ENCODE results near the gene F10.
A peak's percentile ranks its signal among the peaks of the same experiment; 100 is the strongest.

The F10 gene

DNA sequence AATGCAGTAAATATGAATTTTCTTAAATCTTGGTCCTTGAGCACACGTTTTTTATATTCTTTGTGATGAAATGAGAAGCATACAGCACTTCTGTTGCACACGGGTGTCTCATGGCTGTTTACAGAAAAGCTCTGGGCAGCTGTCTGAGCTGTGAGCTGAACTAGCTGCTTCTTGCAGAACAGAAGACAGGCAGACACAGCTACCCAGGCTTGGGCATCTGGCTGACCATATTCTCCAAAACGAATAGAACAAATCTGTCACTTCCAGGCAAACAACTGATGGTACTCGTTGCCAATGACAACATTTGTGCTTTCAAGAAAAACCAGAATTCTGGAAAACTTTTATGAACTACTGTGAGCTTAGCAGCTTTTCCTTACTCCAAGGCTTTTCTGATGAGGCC lies 69.7 kb downstream of the F10 start:
- no peak overlapping the region for H2AFZ ChIP-seq (ENCODE audit: low read depth, low read length)
- H3K9me3 ChIP-seq (ENCODE audit: control insufficient read depth, low read length): no peaks in the 10 kb centered on the region
- no peak overlapping the region for H3K4me3 ChIP-seq (ENCODE audit: insufficient read depth in 1 of 2, low read depth in 1 of 2, low read length in 2 of 2)

DNA sequence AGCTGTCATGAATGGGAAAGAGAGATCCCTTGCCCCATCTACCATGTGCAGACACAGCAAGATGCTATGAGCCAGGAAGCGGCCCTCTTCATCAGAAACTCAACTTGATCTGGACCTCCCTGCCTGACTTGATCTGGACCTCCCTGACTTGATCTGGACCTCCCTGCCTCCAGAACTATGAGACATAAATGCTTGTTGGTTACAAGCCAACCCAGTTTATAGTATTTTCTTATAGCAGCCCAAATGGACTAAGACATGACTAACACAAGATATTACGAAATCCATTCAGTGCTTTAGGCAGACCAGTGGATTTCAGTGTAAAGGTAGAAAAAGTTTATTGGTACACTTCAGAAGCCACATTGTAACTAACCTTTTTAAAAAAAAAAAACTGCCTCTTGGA lies 70.3 kb downstream of the F10 start:
- H2AK5ac ChIP-seq (ENCODE audit: low read length, severe bottlenecking): no peak overlapping the region
- H3K36me3 ChIP-seq (ENCODE audit: control insufficient read depth in 1 of 2, insufficient read depth in 2 of 2, low read depth in 1 of 2, low read length in 2 of 2): peaks cover 35 to 82% of the 10 kb centered on the region in 2 experiments
- 96% methylated on average over 1 of the region's 2 CpGs for WGBS
- no peaks in the 10 kb centered on the region for H3K27me3 ChIP-seq (ENCODE audit: control insufficient read depth in 1 of 2, insufficient read depth in 1 of 2, low read length in 2 of 2)
- H2AFZ ChIP-seq (ENCODE audit: low read depth, low read length): no peak overlapping the region
- H3K9ac ChIP-seq (ENCODE audit: low read length): no peak overlapping the region
- H2BK15ac ChIP-seq (ENCODE audit: low read depth, poor library complexity, severe bottlenecking): no peak overlapping the region
- peaks cover 5% of the 10 kb centered on the region for H3K4me1 ChIP-seq (ENCODE audit: control insufficient read depth, insufficient read depth, low read depth, low read length)
- H3K9me3 ChIP-seq (ENCODE audit: control insufficient read depth, low read length): no peaks in the 10 kb centered on the region
- no peak overlapping the region for H4K8ac ChIP-seq (ENCODE audit: low read length)
- no peak overlapping the region for H3K23ac ChIP-seq (ENCODE audit: low read length in 2 of 2)
- H3K14ac ChIP-seq (ENCODE audit: low read length in 2 of 2): no peak overlapping the region
- H3K27ac ChIP-seq (ENCODE audit: low read length, poor library complexity, severe bottlenecking): no peak overlapping the region
- no peak overlapping the region for H3K18ac ChIP-seq (ENCODE audit: low read depth in 1 of 2, low read length in 2 of 2)
- peaks cover 17% of the 10 kb centered on the region for H3K79me1 ChIP-seq (replicated peaks; ENCODE audit: low read length, poor library complexity, severe bottlenecking)
- no peak overlapping the region for H2BK12ac ChIP-seq (ENCODE audit: low read length in 2 of 2)
- no peak overlapping the region for H4K91ac ChIP-seq (ENCODE audit: low read length)
- no peak overlapping the region for H2BK5ac ChIP-seq (ENCODE audit: low read depth, low read length, poor library complexity, severe bottlenecking)
- H3K4ac ChIP-seq (ENCODE audit: low read depth in 1 of 2, low read length in 2 of 2): no peak overlapping the region
- no peak overlapping the region for H3K4me2 ChIP-seq (ENCODE audit: low read length, poor library complexity, severe bottlenecking)
- no peak overlapping the region for H3K4me3 ChIP-seq (ENCODE audit: insufficient read depth in 1 of 2, low read depth in 1 of 2, low read length in 2 of 2)
- DNase-seq: peak; percentile 73
- no peak overlapping the region for H2BK120ac ChIP-seq (ENCODE audit: low read depth, low read length)

More for the DNA sequence above, 69.7 kb downstream of the F10 start:
- Histone ChIP-seq H4K8ac (ENCODE audit: low read length) (no peak overlapping the region), H2BK120ac (ENCODE audit: low read depth, low read length) (no peak overlapping the region), H2BK12ac (ENCODE audit: low read length in 2 of 2) (no peak overlapping the region), H3K4ac (ENCODE audit: low read depth in 1 of 2, low read length in 2 of 2) (no peak overlapping the region), H2BK15ac (ENCODE audit: low read depth, poor library complexity, severe bottlenecking) (no peak overlapping the region), H2AK5ac (ENCODE audit: low read length, severe bottlenecking) (no peak overlapping the region), H3K4me2 (ENCODE audit: low read length, poor library complexity, severe bottlenecking) (no peak overlapping the region), H3K36me3 (ENCODE audit: control insufficient read depth in 1 of 2, insufficient read depth in 2 of 2, low read depth in 1 of 2, low read length in 2 of 2) (peaks cover 31 to 77% of the 10 kb centered on the region in 2 experiments), H3K4me1 (ENCODE audit: control insufficient read depth, insufficient read depth, low read depth, low read length) (peaks cover 7% of the 10 kb centered on the region), H3K14ac (ENCODE audit: low read length in 2 of 2) (no peak overlapping the region), H2BK5ac (ENCODE audit: low read depth, low read length, poor library complexity, severe bottlenecking) (no peak overlapping the region), H3K18ac (ENCODE audit: low read depth in 1 of 2, low read length in 2 of 2) (no peak overlapping the region), H3K27me3 (ENCODE audit: control insufficient read depth in 1 of 2, insufficient read depth in 1 of 2, low read length in 2 of 2) (no peaks in the 10 kb centered on the region), H3K9ac (ENCODE audit: low read length) (no peak overlapping the region), H3K23ac (ENCODE audit: low read length in 2 of 2) (no peak overlapping the region), H3K27ac (ENCODE audit: low read length, poor library complexity, severe bottlenecking) (no peak overlapping the region), H4K91ac (ENCODE audit: low read length) (no peak overlapping the region), H3K79me1 (replicated peaks; ENCODE audit: low read length, poor library complexity, severe bottlenecking) (peaks cover 15% of the 10 kb centered on the region)
- WGBS: 83% methylated on average over 4 of the region's 4 CpGs
- DNase-seq: no peak

DNA sequence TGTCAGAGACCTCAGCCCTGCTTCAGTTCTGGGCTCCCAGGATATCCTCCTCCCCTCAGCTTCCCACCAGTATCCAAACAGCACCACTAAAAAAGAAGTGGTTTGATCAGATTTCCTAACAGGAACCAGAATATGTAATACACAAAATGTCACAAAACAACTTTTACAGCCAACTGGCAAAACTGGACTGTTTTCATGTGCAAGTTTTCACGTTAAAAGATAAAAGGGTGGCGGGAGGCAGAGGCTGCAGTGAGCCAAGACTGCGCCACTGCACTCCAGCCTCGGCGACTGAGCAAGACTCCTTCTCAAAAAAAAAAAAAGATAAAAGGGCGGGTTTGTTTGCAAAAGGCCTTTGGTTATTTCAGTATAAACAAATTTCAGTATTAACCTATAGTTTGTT lies 72.8 kb downstream of the F10 start:
- H3K4ac ChIP-seq (ENCODE audit: low read depth in 1 of 2, low read length in 2 of 2): no peak overlapping the region
- no peak overlapping the region for H3K4me3 ChIP-seq (ENCODE audit: insufficient read depth in 1 of 2, low read depth in 1 of 2, low read length in 2 of 2)
- no peak overlapping the region for H2AFZ ChIP-seq (ENCODE audit: low read depth, low read length)
- no peak overlapping the region for H2BK5ac ChIP-seq (ENCODE audit: low read depth, low read length, poor library complexity, severe bottlenecking)
- H2BK120ac ChIP-seq (ENCODE audit: low read depth, low read length): no peak overlapping the region
- 97% methylated on average over 5 of the region's 6 CpGs for WGBS
- no peak overlapping the region for H3K4me2 ChIP-seq (ENCODE audit: low read length, poor library complexity, severe bottlenecking)
- H3K4me1 ChIP-seq (ENCODE audit: control insufficient read depth, insufficient read depth, low read depth, low read length): no peaks in the 10 kb centered on the region
- no peak overlapping the region for H3K14ac ChIP-seq (ENCODE audit: low read length in 2 of 2)
- peaks cover 29 to 87% of the 10 kb centered on the region in 2 experiments for H3K36me3 ChIP-seq (ENCODE audit: control insufficient read depth in 1 of 2, insufficient read depth in 2 of 2, low read depth in 1 of 2, low read length in 2 of 2)
- H3K18ac ChIP-seq (ENCODE audit: low read depth in 1 of 2, low read length in 2 of 2): no peak overlapping the region
- peak overlapping the region; percentile 19 for H4K8ac ChIP-seq (ENCODE audit: low read length)
- H3K9me3 ChIP-seq (ENCODE audit: control insufficient read depth, low read length): no peaks in the 10 kb centered on the region
- H2AK5ac ChIP-seq (ENCODE audit: low read length, severe bottlenecking): no peak overlapping the region
- no peak overlapping the region for H2BK15ac ChIP-seq (ENCODE audit: low read depth, poor library complexity, severe bottlenecking)
- H2BK12ac ChIP-seq (ENCODE audit: low read length in 2 of 2): no peak overlapping the region
- H3K27me3 ChIP-seq (ENCODE audit: control insufficient read depth in 1 of 2, insufficient read depth in 1 of 2, low read length in 2 of 2): no peaks in the 10 kb centered on the region
- DNase-seq: no peak
- no peak overlapping the region for H3K23ac ChIP-seq (ENCODE audit: low read length in 2 of 2)
- H3K27ac ChIP-seq (ENCODE audit: low read length, poor library complexity, severe bottlenecking): no peak overlapping the region
- no peak overlapping the region for H3K9ac ChIP-seq (ENCODE audit: low read length)
- H3K79me1 ChIP-seq (replicated peaks; ENCODE audit: low read length, poor library complexity, severe bottlenecking): peaks cover 25% of the 10 kb centered on the region
- H4K91ac ChIP-seq (ENCODE audit: low read length): no peak overlapping the region

DNA sequence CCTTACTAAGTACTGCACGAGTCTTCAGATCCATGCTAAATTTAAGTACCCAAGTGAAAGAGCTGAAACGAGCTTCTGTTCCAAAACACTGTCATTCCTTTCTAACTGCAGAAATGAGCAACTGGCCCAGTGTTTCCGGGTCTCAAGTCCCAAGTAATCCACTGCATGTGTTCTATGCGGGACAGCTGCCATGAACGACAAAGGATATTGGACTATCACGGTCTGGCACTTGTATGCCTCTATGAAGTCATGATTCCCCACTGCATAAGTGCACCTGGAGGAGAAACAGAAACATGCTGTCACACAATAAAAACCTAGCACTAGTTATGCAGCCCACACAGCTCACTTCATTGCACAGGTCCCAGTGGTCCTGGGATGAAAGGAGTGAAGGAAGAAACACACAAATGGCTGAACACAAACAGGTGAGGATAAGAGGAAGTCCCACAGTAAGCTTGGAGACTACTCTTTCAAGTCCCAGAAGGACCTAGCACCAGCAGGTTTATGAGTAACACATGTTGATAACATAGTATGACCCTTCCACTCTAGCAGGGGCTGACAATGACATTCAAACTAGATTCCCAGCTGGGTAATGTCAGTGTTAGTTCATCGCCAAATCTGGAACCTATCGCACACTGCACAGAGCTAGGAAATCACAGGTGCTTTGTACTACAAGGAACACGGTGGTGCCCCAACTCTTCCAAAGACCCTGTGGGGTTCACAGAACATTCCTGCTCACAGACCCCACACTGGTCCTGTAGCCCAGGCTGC lies 74.6 kb downstream of the F10 start:
- H3K23ac ChIP-seq (ENCODE audit: low read length in 2 of 2): no peak overlapping the region
- H3K9me3 ChIP-seq (ENCODE audit: control insufficient read depth, low read length): no peaks in the 10 kb centered on the region
- peaks cover 30% of the 10 kb centered on the region for H3K79me1 ChIP-seq (replicated peaks; ENCODE audit: low read length, poor library complexity, severe bottlenecking)
- no peak overlapping the region for H2BK5ac ChIP-seq (ENCODE audit: low read depth, low read length, poor library complexity, severe bottlenecking)
- no peak overlapping the region for H3K18ac ChIP-seq (ENCODE audit: low read depth in 1 of 2, low read length in 2 of 2)
- no peak overlapping the region for H4K8ac ChIP-seq (ENCODE audit: low read length)
- no peak overlapping the region for H3K27ac ChIP-seq (ENCODE audit: low read length, poor library complexity, severe bottlenecking)
- H2BK120ac ChIP-seq (ENCODE audit: low read depth, low read length): no peak overlapping the region
- no peak overlapping the region for H2BK15ac ChIP-seq (ENCODE audit: low read depth, poor library complexity, severe bottlenecking)
- H4K91ac ChIP-seq (ENCODE audit: low read length): no peak overlapping the region
- no peaks in the 10 kb centered on the region for H3K4me1 ChIP-seq (ENCODE audit: control insufficient read depth, insufficient read depth, low read depth, low read length)
- H3K4me3 ChIP-seq (ENCODE audit: insufficient read depth in 1 of 2, low read depth in 1 of 2, low read length in 2 of 2): no peak overlapping the region
- no peak overlapping the region for H2BK12ac ChIP-seq (ENCODE audit: low read length in 2 of 2)
- H3K4ac ChIP-seq (ENCODE audit: low read depth in 1 of 2, low read length in 2 of 2): no peak overlapping the region
- no peak overlapping the region for H3K4me2 ChIP-seq (ENCODE audit: low read length, poor library complexity, severe bottlenecking)
- no peaks in the 10 kb centered on the region for H3K27me3 ChIP-seq (ENCODE audit: control insufficient read depth in 1 of 2, insufficient read depth in 1 of 2, low read length in 2 of 2)
- DNase-seq: no peak
- peaks cover 26 to 74% of the 10 kb centered on the region in 2 experiments for H3K36me3 ChIP-seq (ENCODE audit: control insufficient read depth in 1 of 2, insufficient read depth in 2 of 2, low read depth in 1 of 2, low read length in 2 of 2)
- H2AFZ ChIP-seq (ENCODE audit: low read depth, low read length): no peak overlapping the region
- H3K14ac ChIP-seq (ENCODE audit: low read length in 2 of 2): no peak overlapping the region
- no peak overlapping the region for H2AK5ac ChIP-seq (ENCODE audit: low read length, severe bottlenecking)
- 97% methylated on average over 9 of the region's 9 CpGs for WGBS
- no peak overlapping the region for H3K9ac ChIP-seq (ENCODE audit: low read length)

All from mesenchymal stem cell (in vitro differentiated cells and primary cell).